22Rv1 (cell line): ENCODE measurements around the gene RELB.

Source experiments
- H3K27ac ChIP-seq: fragments of 450-650 bp; 2 replicates; pipeline ENCODE4 v1.5.1; 2017
- CTCF ChIP-seq: fragments of 450-650 bp; IDR thresholded peaks from 2 replicates; pipeline ENCODE4 v1.5.1; 2017; ENCODE audit warnings: mild to moderate bottlenecking
- ZFX ChIP-seq: fragments of 450-650 bp; IDR thresholded peaks from 2 replicates; pipeline ENCODE4 v1.6.1; 2017; ENCODE audit warnings: antibody characterized with exemption, borderline replicate concordance

Gene RELB

GRCh38 chr19:45071545-45071938, 70.3 kb downstream of the RELB start:
- no peak overlapping the region for H3K27ac ChIP-seq
- TF ChIP-seq ZFX = no peak
- no peak for TF ChIP-seq CTCF

- H3K27ac ChIP-seq = no peak overlapping the region
- TF ChIP-seq ZFX (no peak), CTCF (no peak)
These were observed 70.9 kb downstream of the RELB start for GRCh38 chr19:45071969-45072790.

GRCh38 chr19:45074744-45075300, 73.6 kb downstream of the RELB start:
- TF ChIP-seq ZFX = no peak
- no peak for TF ChIP-seq CTCF
- no peak overlapping the region for H3K27ac ChIP-seq

- no peak for TF ChIP-seq CTCF
- TF ChIP-seq ZFX = no peak
- H3K27ac ChIP-seq = peak overlapping the region; percentile 77
These were observed 74.2 kb downstream of the RELB start for GRCh38 chr19:45075301-45076028.

- no peak for TF ChIP-seq CTCF
- no peak for TF ChIP-seq ZFX
- H3K27ac ChIP-seq = peak within 1 kb of the TSS; percentile 77
These were observed 75.0 kb downstream of the RELB start, which contains the start of gene ZNF296 for GRCh38 chr19:45076029-45076850. TSS of gene ZNF296 (minus strand) at chr19:45076478. CDS start at chr19:45076373, 105 bp downstream.

GRCh38 chr19:45076851-45077730, 75.8 kb downstream of the RELB start:
- H3K27ac ChIP-seq = peak overlapping the region; percentile 77
- TF ChIP-seq CTCF (no peak), ZFX (no peak)
